Measurements from ENCODE around the gene GZF1.

GRCh38 chr20:23387118-23387443, 25.1 kb downstream of the GZF1 start:
- TF ChIP-seq CTCF (IDR thresholded peaks at IDR 0.05) (no peak), POLR2A (IDR thresholded peaks at IDR 0.05) (no peak)
